ENCODE data around the gene ZFP90.
"Not testable (repeated sequence)": the region's sequence is repeated elsewhere in the genome, so short reads cannot be mapped to it uniquely, and the experiment has no call there.

Gene ZFP90

GRCh38 chr16:68528233-68528632 is 10.9 kb upstream of the ZFP90 start:
- intact Hi-C loops (cut with micrococcal nuclease), result loop anchor here (2.0 to 5.0 kb wide), 3 partner anchors 63 to 594 kb away; no protein-coding TSS in a partner anchor
- Mint-ChIP-seq H3K4me1 (ENCODE audit: low read depth) (peaks cover 23% of the 10 kb centered on the region), H3K36me3 (ENCODE audit: low read depth) (no peaks in the 10 kb centered on the region), H3K9me3 (peaks cover 2% of the 10 kb centered on the region), H3K4me3 (no peak overlapping the region), H3K27ac (no peak overlapping the region), H3K27me3 (peaks cover 42% of the 10 kb centered on the region)

- H3K4me3 Mint-ChIP-seq, result no peak overlapping the region
- H3K4me1 Mint-ChIP-seq (ENCODE audit: low read depth), result peaks cover 23% of the 10 kb centered on the region
- intact Hi-C loops (cut with micrococcal nuclease), result loop anchor here (2.0 to 5.0 kb wide), 3 partner anchors 62 to 593 kb away; no protein-coding TSS in a partner anchor
- H3K9me3 Mint-ChIP-seq, result peaks cover 8% of the 10 kb centered on the region
- no peak overlapping the region for H3K27ac Mint-ChIP-seq
- no peaks in the 10 kb centered on the region for H3K36me3 Mint-ChIP-seq (ENCODE audit: low read depth)
- peaks cover 44% of the 10 kb centered on the region for H3K27me3 Mint-ChIP-seq
These were observed 10.3 kb upstream of the ZFP90 start for GRCh38 chr16:68528686-68529379.

- peak overlapping the region; percentile 89 for H3K4me3 Mint-ChIP-seq
- H3K36me3 Mint-ChIP-seq (ENCODE audit: low read depth), result no peaks in the 10 kb centered on the region
- intact Hi-C loops (cut with micrococcal nuclease), result loop anchor here (2.0 to 5.0 kb wide), 3 partner anchors 61 to 593 kb away; no protein-coding TSS in a partner anchor
- peaks cover 23% of the 10 kb centered on the region for H3K4me1 Mint-ChIP-seq (ENCODE audit: low read depth)
- peaks cover 13% of the 10 kb centered on the region for H3K9me3 Mint-ChIP-seq
- no peak overlapping the region for H3K27ac Mint-ChIP-seq
- peaks cover 44% of the 10 kb centered on the region for H3K27me3 Mint-ChIP-seq
These were observed 9.5 kb upstream of the ZFP90 start for GRCh38 chr16:68529608-68529930.

GRCh38 chr16:68529931-68530701 is 9.0 kb upstream of the ZFP90 start:
- Mint-ChIP-seq H3K36me3 (ENCODE audit: low read depth) (no peaks in the 10 kb centered on the region), H3K27ac (peak overlapping the region; percentile 60), H3K27me3 (peaks cover 44% of the 10 kb centered on the region), H3K4me1 (ENCODE audit: low read depth) (peaks cover 23% of the 10 kb centered on the region), H3K4me3 (peak overlapping the region; percentile 89), H3K9me3 (peaks cover 13% of the 10 kb centered on the region)
- intact Hi-C loops (cut with micrococcal nuclease), result loop anchor here (1.0 to 10.0 kb wide), 5 partner anchors 9 to 592 kb away; partner anchors contain the start of gene ZFP90

GRCh38 chr16:68533937-68534336 is 5.2 kb upstream of the ZFP90 start:
- Mint-ChIP-seq H3K4me3 (no peak overlapping the region), H3K9me3 (peaks cover 13% of the 10 kb centered on the region), H3K27me3 (peaks cover 40% of the 10 kb centered on the region), H3K27ac (no peak overlapping the region), H3K4me1 (ENCODE audit: low read depth) (peaks cover 17% of the 10 kb centered on the region), H3K36me3 (ENCODE audit: low read depth) (peaks cover 1% of the 10 kb centered on the region)
- intact Hi-C loops (cut with micrococcal nuclease), result loop anchor here (10.0 kb wide), 1 partner anchor 171 kb away; no protein-coding TSS in a partner anchor

GRCh38 chr16:68535331-68535730 is 3.8 kb upstream of the ZFP90 start:
- Mint-ChIP-seq H3K4me1 (ENCODE audit: low read depth) (peaks cover 13% of the 10 kb centered on the region), H3K27ac (no peak overlapping the region), H3K4me3 (no peak overlapping the region), H3K36me3 (ENCODE audit: low read depth) (peaks cover 6% of the 10 kb centered on the region), H3K9me3 (peaks cover 13% of the 10 kb centered on the region), H3K27me3 (peaks cover 26% of the 10 kb centered on the region)
- intact Hi-C loops (cut with micrococcal nuclease), result loop anchor here (10.0 kb wide), 1 partner anchor 169 kb away; no protein-coding TSS in a partner anchor

- Mint-ChIP-seq H3K4me1 (ENCODE audit: low read depth) (peaks cover 7% of the 10 kb centered on the region), H3K27me3 (no peaks in the 10 kb centered on the region), H3K9me3 (peaks cover 31% of the 10 kb centered on the region), H3K36me3 (ENCODE audit: low read depth) (peaks cover 38% of the 10 kb centered on the region), H3K4me3 (peak overlapping the region; percentile 93), H3K27ac (peak overlapping the region; percentile 90)
- intact Hi-C loops (cut with micrococcal nuclease), result loop anchor here (1.0 to 10.0 kb wide), 2 partner anchors 9 to 165 kb away; no protein-coding TSS in a partner anchor
These were observed 684 bp downstream of the ZFP90 start for GRCh38 chr16:68539711-68540239.

- H3K36me3 Mint-ChIP-seq (ENCODE audit: low read depth), result peaks cover 99% of the 10 kb centered on the region
- intact Hi-C loops (cut with micrococcal nuclease), result no loop called here
- no peak overlapping the region for H3K27ac Mint-ChIP-seq
These were observed 9.9 kb downstream of the ZFP90 start for GRCh38 chr16:68548947-68549346.

GRCh38 chr16:68553186-68553585 is 14.1 kb downstream of the ZFP90 start:
- Mint-ChIP-seq H3K36me3 (ENCODE audit: low read depth) (peaks cover 99% of the 10 kb centered on the region), H3K9me3 (peaks cover 97% of the 10 kb centered on the region)

More at GRCh38 chr16:68548947-68549346, 9.9 kb downstream of the ZFP90 start:
- H3K9me3 Mint-ChIP-seq, result peaks cover 86% of the 10 kb centered on the region
- H3K27me3 Mint-ChIP-seq, result no peaks in the 10 kb centered on the region
- H3K4me1 Mint-ChIP-seq (ENCODE audit: low read depth), result no peaks in the 10 kb centered on the region
- H3K4me3 Mint-ChIP-seq, result no peak overlapping the region

GRCh38 chr16:68560341-68560740 is 21.2 kb downstream of the ZFP90 start:
- peaks cover 100% of the 10 kb centered on the region for H3K9me3 Mint-ChIP-seq
- intact Hi-C loops (cut with micrococcal nuclease); H3K27me3 Mint-ChIP-seq; H3K4me3 Mint-ChIP-seq; H3K4me1 Mint-ChIP-seq (ENCODE audit: low read depth); H3K27ac Mint-ChIP-seq: not testable (repeated sequence)
- H3K36me3 Mint-ChIP-seq (ENCODE audit: low read depth), result peaks cover 87% of the 10 kb centered on the region

More at GRCh38 chr16:68553186-68553585, 14.1 kb downstream of the ZFP90 start:
- Mint-ChIP-seq H3K4me3 (no peak overlapping the region), H3K27ac (no peak overlapping the region), H3K27me3 (no peaks in the 10 kb centered on the region), H3K4me1 (ENCODE audit: low read depth) (no peaks in the 10 kb centered on the region)
- intact Hi-C loops (cut with micrococcal nuclease), result no loop called here

- Mint-ChIP-seq H3K4me3 (no peak overlapping the region), H3K36me3 (ENCODE audit: low read depth) (peaks cover 53% of the 10 kb centered on the region), H3K9me3 (peaks cover 99% of the 10 kb centered on the region), H3K27ac (no peak overlapping the region), H3K4me1 (ENCODE audit: low read depth) (no peaks in the 10 kb centered on the region), H3K27me3 (no peaks in the 10 kb centered on the region)
- intact Hi-C loops (cut with micrococcal nuclease), result no loop called here
These were observed 24.7 kb downstream of the ZFP90 start for GRCh38 chr16:68563631-68564381.

- peaks cover 46% of the 10 kb centered on the region for H3K36me3 Mint-ChIP-seq (ENCODE audit: low read depth)
- peaks cover 98% of the 10 kb centered on the region for H3K9me3 Mint-ChIP-seq
- H3K4me3 Mint-ChIP-seq, result no peak overlapping the region
- no peak overlapping the region for H3K27ac Mint-ChIP-seq
- intact Hi-C loops (cut with micrococcal nuclease), result no loop called here
- H3K27me3 Mint-ChIP-seq, result no peaks in the 10 kb centered on the region
- no peaks in the 10 kb centered on the region for H3K4me1 Mint-ChIP-seq (ENCODE audit: low read depth)
These were observed 25.4 kb downstream of the ZFP90 start for GRCh38 chr16:68564382-68564985.

- intact Hi-C loops (cut with micrococcal nuclease), result no loop called here
- Mint-ChIP-seq H3K4me1 (ENCODE audit: low read depth) (no peaks in the 10 kb centered on the region), H3K36me3 (ENCODE audit: low read depth) (peaks cover 6% of the 10 kb centered on the region), H3K9me3 (peaks cover 93% of the 10 kb centered on the region), H3K4me3 (no peak overlapping the region), H3K27ac (no peak overlapping the region), H3K27me3 (no peaks in the 10 kb centered on the region)
These were observed 35.4 kb downstream of the ZFP90 start for GRCh38 chr16:68574479-68574878.
